ENCODE data around the gene CNFN. TPM values are rescaled to one million over a fixed set of nuclear protein-coding genes. Genes with fewer than 3 reads are reported as not detected.

CNFN gene
- total RNA-seq, 1 donor from 2014 or later = 1.00 TPM

DNA sequence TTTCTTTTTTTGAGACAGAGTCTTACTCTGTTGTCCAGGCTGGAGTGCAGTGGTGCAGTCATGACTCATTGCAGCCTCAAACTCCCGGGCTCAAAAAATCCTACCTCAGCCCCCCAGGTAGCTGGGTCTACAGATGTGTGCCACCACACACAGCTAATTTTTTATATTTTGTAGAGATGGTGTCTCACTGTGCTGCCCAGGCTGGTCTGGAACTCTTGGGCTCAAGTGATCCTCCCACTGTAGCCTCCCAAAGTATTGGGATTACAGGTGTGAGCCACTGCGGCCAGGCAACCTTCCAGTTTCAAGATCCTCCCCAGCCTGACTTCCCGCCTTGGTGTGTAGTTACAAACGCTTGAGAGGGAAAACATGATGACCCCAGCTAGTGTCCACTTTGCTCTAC lies 22.2 kb downstream of the CNFN start:
- DNase-seq (no peak), ATAC-seq (ENCODE audit: low read depth) (no peak)
- no peaks in the 10 kb centered on the region for H3K9me3 Mint-ChIP-seq
- POLR2A ChIA-PET = no interaction called here
- no peaks in the 10 kb centered on the region for H3K27me3 Mint-ChIP-seq
- H3K36me3 Mint-ChIP-seq (ENCODE audit: low read depth) = peaks cover 1% of the 10 kb centered on the region
- peaks cover 62% of the 10 kb centered on the region for H3K4me1 Mint-ChIP-seq
- intact Hi-C loops (cut with micrococcal nuclease) = no loop called here
- H3K4me3 Mint-ChIP-seq = no peak overlapping the region
- no peak overlapping the region for H3K27ac Mint-ChIP-seq
- CTCF ChIA-PET = no interaction called here
- TF ChIP-seq, protein P1, sequence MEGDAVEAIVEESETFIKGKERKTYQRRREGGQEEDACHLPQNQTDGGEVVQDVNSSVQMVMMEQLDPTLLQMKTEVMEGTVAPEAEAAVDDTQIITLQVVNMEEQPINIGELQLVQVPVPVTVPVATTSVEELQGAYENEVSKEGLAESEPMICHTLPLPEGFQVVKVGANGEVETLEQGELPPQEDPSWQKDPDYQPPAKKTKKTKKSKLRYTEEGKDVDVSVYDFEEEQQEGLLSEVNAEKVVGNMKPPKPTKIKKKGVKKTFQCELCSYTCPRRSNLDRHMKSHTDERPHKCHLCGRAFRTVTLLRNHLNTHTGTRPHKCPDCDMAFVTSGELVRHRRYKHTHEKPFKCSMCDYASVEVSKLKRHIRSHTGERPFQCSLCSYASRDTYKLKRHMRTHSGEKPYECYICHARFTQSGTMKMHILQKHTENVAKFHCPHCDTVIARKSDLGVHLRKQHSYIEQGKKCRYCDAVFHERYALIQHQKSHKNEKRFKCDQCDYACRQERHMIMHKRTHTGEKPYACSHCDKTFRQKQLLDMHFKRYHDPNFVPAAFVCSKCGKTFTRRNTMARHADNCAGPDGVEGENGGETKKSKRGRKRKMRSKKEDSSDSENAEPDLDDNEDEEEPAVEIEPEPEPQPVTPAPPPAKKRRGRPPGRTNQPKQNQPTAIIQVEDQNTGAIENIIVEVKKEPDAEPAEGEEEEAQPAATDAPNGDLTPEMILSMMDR (IDR thresholded peaks at IDR 0.05) = no peak

DNA sequence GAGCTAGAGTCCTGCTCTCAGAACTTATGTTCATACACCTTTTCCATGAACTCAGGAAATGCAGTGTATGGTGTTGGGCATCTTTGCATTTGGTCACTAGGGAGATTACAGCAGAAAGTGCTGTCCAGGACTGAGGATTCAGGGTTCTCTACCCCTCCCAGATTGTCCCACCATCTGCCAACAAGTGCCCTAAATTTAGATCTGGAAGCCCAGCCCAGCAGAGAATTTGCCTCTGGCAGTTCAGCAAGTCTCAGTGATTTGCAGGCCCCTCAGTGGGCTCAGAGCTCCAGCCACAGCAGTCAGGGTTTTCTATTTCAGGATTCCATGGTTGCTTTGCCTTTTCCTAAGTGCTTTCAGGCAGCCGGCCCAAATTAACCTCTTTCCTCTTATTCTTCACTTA lies 23.4 kb downstream of the CNFN start:
- Mint-ChIP-seq H3K4me1 (peaks cover 58% of the 10 kb centered on the region), H3K27me3 (no peaks in the 10 kb centered on the region), H3K4me3 (peak overlapping the region; percentile 44), H3K36me3 (ENCODE audit: low read depth) (no peaks in the 10 kb centered on the region), H3K27ac (peak overlapping the region; percentile 50), H3K9me3 (no peaks in the 10 kb centered on the region)
- TF ChIP-seq, protein P1 (IDR thresholded peaks at IDR 0.05) = no peak
- ChIA-PET CTCF (no interaction called here), POLR2A (no interaction called here)
- ATAC-seq (ENCODE audit: low read depth) (no peak), DNase-seq (no peak)
- intact Hi-C loops (cut with micrococcal nuclease) = no loop called here

DNA sequence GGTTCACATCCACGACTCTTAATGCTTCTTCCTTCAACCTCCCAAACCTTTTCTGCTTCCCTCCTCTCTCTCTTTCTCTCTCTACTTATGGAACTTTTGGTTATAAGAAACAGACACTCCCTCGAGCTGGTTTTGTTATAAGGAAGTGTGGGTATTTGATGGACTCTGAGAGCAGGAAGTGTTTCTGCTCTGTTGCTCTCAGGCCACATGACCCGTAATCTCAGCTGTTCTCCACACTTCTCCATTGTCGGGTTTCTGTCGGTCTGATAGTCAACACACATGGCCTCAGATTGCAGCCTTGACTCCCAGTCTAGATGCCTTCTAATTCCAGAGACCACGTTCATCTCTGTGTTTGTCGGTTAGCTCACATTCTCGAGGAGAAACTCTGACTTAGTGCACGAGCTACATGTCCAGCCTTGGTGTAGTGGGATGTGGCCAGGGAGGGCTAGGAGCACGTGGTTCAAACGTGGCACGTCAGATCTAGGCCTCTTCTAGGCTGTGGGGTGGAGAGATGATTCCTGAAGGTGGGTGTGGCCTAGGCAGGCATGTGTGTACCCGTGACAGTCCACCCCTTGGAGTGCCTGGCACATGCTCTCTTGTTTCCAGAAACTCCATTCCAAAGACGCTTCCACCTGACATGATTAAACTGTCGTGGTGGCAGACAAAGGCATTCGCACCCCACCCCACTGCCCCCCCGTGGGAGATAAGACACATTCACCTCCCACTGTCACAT lies 26.3 kb downstream of the CNFN start:
- peak overlapping the region; percentile 64 for H3K4me3 Mint-ChIP-seq
- peaks cover 4% of the 10 kb centered on the region for H3K36me3 Mint-ChIP-seq (ENCODE audit: low read depth)
- no peak for DNase-seq
- ATAC-seq (ENCODE audit: low read depth) = peak; percentile 34
- peaks cover 46% of the 10 kb centered on the region for H3K4me1 Mint-ChIP-seq
- TF ChIP-seq, protein P1 (IDR thresholded peaks at IDR 0.05) = no peak
- no peaks in the 10 kb centered on the region for H3K9me3 Mint-ChIP-seq
- intact Hi-C loops (cut with micrococcal nuclease) = no loop called here
- H3K27ac Mint-ChIP-seq = peak overlapping the region; percentile 88
- no peaks in the 10 kb centered on the region for H3K27me3 Mint-ChIP-seq
- CTCF ChIA-PET = interaction anchor here (0.9 to 1.0 kb wide), 3 partner anchors 35 to 75 kb away, joined by 3 to 4 read pairs (median 3); no protein-coding TSS in a partner anchor
- POLR2A ChIA-PET = interaction anchor here (0.8 to 3.2 kb wide), 8 partner anchors 10 to 235 kb away, joined by 3 to 26 read pairs (median 3); no protein-coding TSS in a partner anchor

DNA sequence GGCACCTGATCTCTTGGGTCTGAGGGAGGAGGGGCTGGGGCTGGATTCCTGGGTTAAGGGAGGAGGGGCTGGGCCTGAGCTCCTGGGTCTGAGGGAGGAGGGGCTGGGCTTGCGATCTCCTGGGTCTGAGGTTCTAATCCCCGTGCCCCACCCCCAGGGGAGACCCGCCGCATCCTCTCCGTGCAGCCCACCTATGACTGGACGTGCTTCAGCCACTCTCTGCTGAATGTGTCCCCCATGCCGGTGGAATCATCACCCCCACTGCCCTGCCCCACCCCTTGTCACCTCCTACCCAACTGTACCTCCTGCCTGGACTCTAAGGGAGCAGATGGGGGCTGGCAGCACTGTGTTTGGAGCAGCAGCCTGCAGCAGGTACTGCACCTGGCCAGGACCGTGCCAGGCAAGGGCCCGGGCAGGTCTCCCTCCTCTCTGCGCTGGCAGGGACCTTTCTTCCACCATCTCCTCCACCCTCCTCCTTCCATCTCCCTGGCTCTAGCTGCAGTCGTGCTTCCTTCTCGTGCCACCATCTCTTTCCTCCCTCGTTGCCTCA lies 27.1 kb downstream of the CNFN start:
- ATAC-seq (ENCODE audit: low read depth) = no peak
- POLR2A ChIA-PET = interaction anchor here (0.9 to 3.2 kb wide), 5 partner anchors 34 to 233 kb away, joined by 3 to 26 read pairs (median 4); no protein-coding TSS in a partner anchor
- TF ChIP-seq, protein P1 (IDR thresholded peaks at IDR 0.05) = no peak
- DNase-seq = no peak
- no peak overlapping the region for H3K4me3 Mint-ChIP-seq
- intact Hi-C loops (cut with micrococcal nuclease) = no loop called here
- no peaks in the 10 kb centered on the region for H3K9me3 Mint-ChIP-seq
- H3K27ac Mint-ChIP-seq = peak overlapping the region; percentile 88
- H3K27me3 Mint-ChIP-seq = no peaks in the 10 kb centered on the region
- H3K36me3 Mint-ChIP-seq (ENCODE audit: low read depth) = peaks cover 9% of the 10 kb centered on the region
- peaks cover 46% of the 10 kb centered on the region for H3K4me1 Mint-ChIP-seq
- CTCF ChIA-PET = interaction anchor here (0.9 to 1.0 kb wide), 2 partner anchors 38 to 76 kb away, joined by 3 read pairs; no protein-coding TSS in a partner anchor

DNA sequence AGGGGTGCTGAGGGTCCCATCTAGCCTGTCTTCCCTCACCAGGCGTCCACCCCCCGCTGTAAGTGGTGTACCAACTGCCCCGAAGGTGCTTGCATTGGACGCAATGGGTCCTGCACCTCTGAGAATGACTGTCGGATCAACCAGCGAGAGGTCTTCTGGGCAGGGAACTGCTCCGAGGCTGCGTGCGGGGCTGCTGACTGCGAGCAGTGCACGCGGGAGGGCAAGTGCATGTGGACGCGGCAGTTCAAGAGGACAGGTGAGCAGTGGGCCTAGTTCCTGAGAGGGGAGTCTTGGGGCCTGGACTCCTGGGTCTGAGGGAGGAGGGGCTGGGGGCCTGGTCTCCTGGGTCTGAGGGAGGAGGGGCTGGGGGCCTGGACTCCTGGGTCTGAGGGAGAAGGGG lies 27.8 kb downstream of the CNFN start:
- no peak for ATAC-seq (ENCODE audit: low read depth)
- Mint-ChIP-seq H3K9me3 (no peaks in the 10 kb centered on the region), H3K36me3 (ENCODE audit: low read depth) (peaks cover 13% of the 10 kb centered on the region), H3K27me3 (no peaks in the 10 kb centered on the region), H3K27ac (no peak overlapping the region), H3K4me3 (no peak overlapping the region), H3K4me1 (peaks cover 42% of the 10 kb centered on the region)
- no peak for DNase-seq
- intact Hi-C loops (cut with micrococcal nuclease) = no loop called here
- TF ChIP-seq, protein P1 (IDR thresholded peaks at IDR 0.05) = no peak
- POLR2A ChIA-PET = no interaction called here
- CTCF ChIA-PET = no interaction called here

All from activated B cell treated with CpG ODN at 0.5 μM for 24 hours (primary cell).